Mesenchymal stem cell (in vitro differentiated cells and primary cell): ENCODE data around the gene SLC2A9.

ENCODE experiments used
- DNase-seq: peaks from one replicate; pipeline ENCODE4 v3.0.0-alpha.2; 2013
- H2AFZ ChIP-seq: one replicate; pipeline ENCODE4 v1.6.1; 2013; ENCODE audit warnings: low read depth, mild to moderate bottlenecking, control low read depth, inconsistent platforms, low read length, moderate library complexity
- H2AK5ac ChIP-seq: 2 replicates; pipeline ENCODE4 v1.6.1; 2013; ENCODE audit warnings: low read length, moderate library complexity, mild to moderate bottlenecking, inconsistent platforms; ENCODE audit not compliant: severe bottlenecking
- H2BK120ac ChIP-seq: one replicate; pipeline ENCODE4 v1.6.1; 2013; ENCODE audit warnings: low read depth, mild to moderate bottlenecking, inconsistent platforms, low read length, moderate library complexity
- H2BK12ac ChIP-seq, 2 experiments: one replicate each; pipeline ENCODE4 v1.6.1; 2013; ENCODE audit warnings: inconsistent platforms in 2 of 2, low read length in 2 of 2, mild to moderate bottlenecking in 2 of 2, moderate library complexity in 2 of 2, control low read depth in 1 of 2
- H2BK15ac ChIP-seq: one replicate; pipeline ENCODE4 v1.6.1; 2013; ENCODE audit warnings: mild to moderate bottlenecking, low read depth, inconsistent platforms; ENCODE audit not compliant: poor library complexity, severe bottlenecking
- H2BK5ac ChIP-seq: 2 replicates; pipeline ENCODE4 v1.6.1; 2013; ENCODE audit warnings: low read depth, mild to moderate bottlenecking, low read length, control low read depth, inconsistent platforms; ENCODE audit not compliant: poor library complexity, severe bottlenecking
- H3K14ac ChIP-seq, 2 experiments: one replicate each; pipeline ENCODE4 v1.6.1; 2013; ENCODE audit warnings: inconsistent platforms in 2 of 2, low read length in 2 of 2, control low read depth in 1 of 2, mild to moderate bottlenecking in 1 of 2, moderate library complexity in 1 of 2
- H3K18ac ChIP-seq, 2 experiments: one replicate each; pipeline ENCODE4 v1.6.1; 2013; ENCODE audit warnings: inconsistent platforms in 2 of 2, low read length in 2 of 2, control low read depth in 1 of 2, low read depth in 1 of 2, mild to moderate bottlenecking in 1 of 2
- H3K23ac ChIP-seq, 2 experiments: one replicate each; pipeline ENCODE4 v1.6.1; 2013; ENCODE audit warnings: inconsistent platforms in 2 of 2, low read length in 2 of 2, mild to moderate bottlenecking in 2 of 2, moderate library complexity in 2 of 2, control low read depth in 1 of 2
- H3K27ac ChIP-seq: 2 replicates; pipeline ENCODE4 v1.5.1; 2013; ENCODE audit warnings: mild to moderate bottlenecking, moderate library complexity, low read length, control low read depth, inconsistent platforms; ENCODE audit not compliant: poor library complexity, severe bottlenecking
- H3K27me3 ChIP-seq, 2 experiments: 2 replicates each; pipeline versions ENCODE4 v1.6.1 to v1.7.0; 2013; ENCODE audit warnings: low read length in 2 of 2, mild to moderate bottlenecking in 2 of 2, moderate library complexity in 2 of 2, control low read depth in 1 of 2, inconsistent platforms in 1 of 2; ENCODE audit not compliant: control insufficient read depth in 1 of 2, insufficient read depth in 1 of 2
- H3K36me3 ChIP-seq, 2 experiments: 2 replicates each; pipeline versions ENCODE4 v1.6.1 to v1.7.0; 2013; ENCODE audit warnings: low read length in 2 of 2, control low read depth in 1 of 2, inconsistent platforms in 1 of 2, low read depth in 1 of 2, mild to moderate bottlenecking in 1 of 2; ENCODE audit not compliant: insufficient read depth in 2 of 2, control insufficient read depth in 1 of 2
- H3K4ac ChIP-seq, 2 experiments: one replicate each; pipeline ENCODE4 v1.6.1; 2013; ENCODE audit warnings: inconsistent platforms in 2 of 2, low read length in 2 of 2, mild to moderate bottlenecking in 2 of 2, moderate library complexity in 2 of 2, control low read depth in 1 of 2, low read depth in 1 of 2
- H3K4me1 ChIP-seq: 2 replicates; pipeline ENCODE4 v1.6.1; 2013; ENCODE audit warnings: low read depth, low read length, control low read depth; ENCODE audit not compliant: control insufficient read depth, insufficient read depth
- H3K4me2 ChIP-seq: 2 replicates; pipeline ENCODE4 v1.6.1; 2013; ENCODE audit warnings: low read length, mild to moderate bottlenecking, inconsistent platforms; ENCODE audit not compliant: poor library complexity, severe bottlenecking
- H3K4me3 ChIP-seq, 2 experiments: 2 replicates each; pipeline versions ENCODE4 v1.5.1 to v1.7.0; 2013; ENCODE audit warnings: low read length in 2 of 2, mild to moderate bottlenecking in 2 of 2, control low read depth in 1 of 2, low read depth in 1 of 2; ENCODE audit not compliant: insufficient read depth in 1 of 2
- H3K79me1 ChIP-seq: replicated peaks from 2 replicates; pipeline ENCODE4 v1.6.1; 2013; ENCODE audit warnings: mild to moderate bottlenecking, control low read depth, low read length, inconsistent platforms; ENCODE audit not compliant: poor library complexity, severe bottlenecking
- H3K9ac ChIP-seq: 2 replicates; pipeline ENCODE4 v1.7.0; 2013; ENCODE audit warnings: mild to moderate bottlenecking, low read length, moderate library complexity
- H3K9me3 ChIP-seq: 2 replicates; pipeline ENCODE4 v1.7.0; 2013; ENCODE audit warnings: mild to moderate bottlenecking, low read length; ENCODE audit not compliant: control insufficient read depth
- H4K8ac ChIP-seq: one replicate; pipeline ENCODE4 v1.6.1; 2013; ENCODE audit warnings: inconsistent platforms, mild to moderate bottlenecking, low read length, moderate library complexity
- H4K91ac ChIP-seq: one replicate; pipeline ENCODE4 v1.6.1; 2013; ENCODE audit warnings: mild to moderate bottlenecking, low read length, inconsistent platforms
- WGBS: methylation state at CpG from one replicate; pipeline ENCODE4 v1.1.7; 2013; ENCODE audit warnings: mixed read lengths; 5-methylcytosine and 5-hydroxymethylcytosine counted together

SLC2A9 gene

GRCh38 chr4:10057023-10057395 lies 35.7 kb upstream of the SLC2A9 start:
- H2BK15ac ChIP-seq: no peak overlapping the region
- no peak overlapping the region for H2BK5ac ChIP-seq
- H2BK12ac ChIP-seq: no peak overlapping the region
- H3K4me3 ChIP-seq: no peak overlapping the region
- no peak overlapping the region for H3K4me2 ChIP-seq
- no peak overlapping the region for H2AK5ac ChIP-seq
- DNase-seq: no peak
- H3K9me3 ChIP-seq: no peaks in the 10 kb centered on the region
- H4K8ac ChIP-seq: no peak overlapping the region
- H3K27ac ChIP-seq: no peak overlapping the region
- no peak overlapping the region for H2BK120ac ChIP-seq
- H3K9ac ChIP-seq: no peak overlapping the region
- no peaks in the 10 kb centered on the region for H3K79me1 ChIP-seq
- 87% methylated on average over 3 of the region's 4 CpGs for WGBS
- no peaks in the 10 kb centered on the region for H3K36me3 ChIP-seq
- no peak overlapping the region for H3K18ac ChIP-seq
- no peak overlapping the region for H2AFZ ChIP-seq
- no peak overlapping the region for H4K91ac ChIP-seq
- no peak overlapping the region for H3K14ac ChIP-seq
- H3K4ac ChIP-seq: no peak overlapping the region
- H3K27me3 ChIP-seq: no peaks in the 10 kb centered on the region
- no peak overlapping the region for H3K23ac ChIP-seq
- H3K4me1 ChIP-seq: peaks cover 7% of the 10 kb centered on the region

DNA sequence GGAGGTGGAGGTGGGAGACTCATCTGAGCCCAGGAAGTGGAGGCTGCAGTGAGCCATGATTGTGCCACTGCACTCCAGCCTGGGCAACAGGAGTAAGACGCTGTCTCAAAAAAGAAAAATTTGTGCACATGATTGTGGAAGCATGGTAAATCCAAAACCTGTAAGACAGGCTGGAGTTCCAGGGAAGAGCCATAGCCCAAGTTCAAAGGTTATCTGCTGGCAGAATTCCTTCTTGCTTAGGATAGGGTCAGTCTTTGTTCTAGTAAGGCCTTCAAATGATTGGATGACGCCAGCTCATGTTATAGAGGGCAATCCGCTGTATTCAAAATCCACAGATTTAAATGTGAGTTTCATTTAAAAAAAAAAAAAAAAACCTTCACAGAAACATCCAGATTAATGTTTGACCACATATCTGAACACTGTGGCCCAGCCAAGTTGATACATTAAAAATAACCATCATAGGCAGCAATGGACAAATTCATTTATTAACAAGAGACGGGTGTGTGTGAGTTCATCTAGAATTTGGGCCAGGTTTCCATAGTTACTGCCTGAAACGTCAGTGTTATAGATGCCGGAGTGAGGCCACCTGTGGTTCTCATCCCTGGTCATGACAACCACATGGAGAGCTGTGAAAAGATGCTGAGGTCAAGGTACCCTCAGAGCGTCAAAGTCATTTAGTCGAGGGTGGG lies 35.2 kb upstream of the SLC2A9 start:
- no peak overlapping the region for H3K18ac ChIP-seq
- H4K91ac ChIP-seq: no peak overlapping the region
- no peak overlapping the region for H3K27ac ChIP-seq
- no peak overlapping the region for H3K4me3 ChIP-seq
- no peak overlapping the region for H3K4ac ChIP-seq
- no peak overlapping the region for H2BK12ac ChIP-seq
- no peak overlapping the region for H2BK5ac ChIP-seq
- H3K4me2 ChIP-seq: no peak overlapping the region
- no peak overlapping the region for H3K23ac ChIP-seq
- no peaks in the 10 kb centered on the region for H3K36me3 ChIP-seq
- no peak overlapping the region for H2BK120ac ChIP-seq
- H4K8ac ChIP-seq: no peak overlapping the region
- H2AFZ ChIP-seq: no peak overlapping the region
- peaks cover 7% of the 10 kb centered on the region for H3K4me1 ChIP-seq
- no peaks in the 10 kb centered on the region for H3K79me1 ChIP-seq
- no peak for DNase-seq
- H3K27me3 ChIP-seq: peaks cover 0 to 4% of the 10 kb centered on the region in 2 experiments
- 90% methylated on average over 7 of the region's 8 CpGs for WGBS
- no peak overlapping the region for H3K9ac ChIP-seq
- no peak overlapping the region for H2BK15ac ChIP-seq
- no peak overlapping the region for H3K14ac ChIP-seq
- no peak overlapping the region for H2AK5ac ChIP-seq
- no peaks in the 10 kb centered on the region for H3K9me3 ChIP-seq

GRCh38 chr4:10055871-10056270 lies 34.6 kb upstream of the SLC2A9 start:
- Histone ChIP-seq H3K9ac (no peak overlapping the region), H3K79me1 (no peaks in the 10 kb centered on the region), H3K27me3 (peaks cover 0 to 10% of the 10 kb centered on the region in 2 experiments), H3K14ac (no peak overlapping the region), H2AK5ac (no peak overlapping the region), H3K4me3 (no peak overlapping the region), H3K23ac (no peak overlapping the region), H3K27ac (no peak overlapping the region), H2AFZ (no peak overlapping the region), H2BK5ac (no peak overlapping the region), H3K4ac (no peak overlapping the region), H4K8ac (no peak overlapping the region), H2BK15ac (no peak overlapping the region), H2BK120ac (no peak overlapping the region), H2BK12ac (no peak overlapping the region), H3K36me3 (no peaks in the 10 kb centered on the region), H4K91ac (no peak overlapping the region), H3K4me2 (no peak overlapping the region), H3K9me3 (no peaks in the 10 kb centered on the region), H3K4me1 (peaks cover 7% of the 10 kb centered on the region), H3K18ac (no peak overlapping the region)
- WGBS: 100% methylated on average over 3 of the region's 4 CpGs
- no peak for DNase-seq

- H4K91ac ChIP-seq: no peak overlapping the region
- 87% methylated on average over 4 of the region's 4 CpGs for WGBS
- no peaks in the 10 kb centered on the region for H3K9me3 ChIP-seq
- no peak overlapping the region for H2AFZ ChIP-seq
- H3K9ac ChIP-seq: no peak overlapping the region
- no peak for DNase-seq
- H3K4me3 ChIP-seq: no peak overlapping the region
- H3K4me2 ChIP-seq: no peak overlapping the region
- H2BK15ac ChIP-seq: no peak overlapping the region
- H2BK5ac ChIP-seq: no peak overlapping the region
- H3K36me3 ChIP-seq: no peaks in the 10 kb centered on the region
- H3K23ac ChIP-seq: no peak overlapping the region
- no peak overlapping the region for H3K4ac ChIP-seq
- H2BK120ac ChIP-seq: no peak overlapping the region
- no peak overlapping the region for H2BK12ac ChIP-seq
- H4K8ac ChIP-seq: no peak overlapping the region
- H3K27ac ChIP-seq: no peak overlapping the region
- H3K79me1 ChIP-seq: no peaks in the 10 kb centered on the region
- H3K27me3 ChIP-seq: peaks cover 0 to 18% of the 10 kb centered on the region in 2 experiments
- peaks cover 7% of the 10 kb centered on the region for H3K4me1 ChIP-seq
- H2AK5ac ChIP-seq: no peak overlapping the region
- no peak overlapping the region for H3K14ac ChIP-seq
- no peak overlapping the region for H3K18ac ChIP-seq
Observed at GRCh38 chr4:10054571-10055041, 33.3 kb upstream of the SLC2A9 start.
